ENCODE data around the gene CNIH2. TPM values are rescaled to one million over a fixed set of nuclear protein-coding genes. Genes with fewer than 3 reads are reported as not detected.

The CNIH2 gene
- total and polyA plus RNA-seq, 2 of the 8 experiments (the other 6 are each of a cell fraction or from before 2014, with no cell fraction given): 12.5 to 15.8 TPM

- H3K18ac ChIP-seq (ENCODE audit: extremely low read depth, low read length): no peak overlapping the region
- no peak overlapping the region for H3K56ac ChIP-seq (replicated peaks; ENCODE audit: insufficient read length, low read depth, low read length)
- H3K14ac ChIP-seq (ENCODE audit: insufficient read length): no peak overlapping the region
- peaks cover 0 to 9% of the 10 kb centered on the region in 2 experiments; a peak in 1 of 4 replicates for H3K79me2 ChIP-seq (ENCODE audit: control insufficient read depth in 1 of 2, insufficient read depth in 2 of 2, low read length in 2 of 2)
- H3K27me3 ChIP-seq (replicated peaks in 1 of 4; ENCODE audit: control insufficient read depth in 3 of 4, extremely low read depth in 1 of 4, insufficient read depth in 3 of 4, low read length in 3 of 4): peaks cover 2 to 14% (median 12%) of the 10 kb centered on the region in 4 experiments
- no peak overlapping the region for H3K27ac ChIP-seq (ENCODE audit: low read depth, low read length)
- peaks cover 6% of the 10 kb centered on the region for H3K79me1 ChIP-seq (ENCODE audit: low read depth, low read length)
- no peak overlapping the region for H4K5ac ChIP-seq (ENCODE audit: insufficient read length, low read depth, low read length)
- DNase-seq (ENCODE audit: low read depth in 1 of 2, low spot score in 2 of 2) (no peak), FAIRE-seq (no peak)
- H2BK15ac ChIP-seq (ENCODE audit: low read length): no peak overlapping the region
- no peak overlapping the region for H2AFZ ChIP-seq (ENCODE audit: low read length)
- no peak overlapping the region for H3K23ac ChIP-seq (ENCODE audit: insufficient read length)
- H2BK20ac ChIP-seq (ENCODE audit: low read length): no peak overlapping the region
- H3K36me3 ChIP-seq (ENCODE audit: control insufficient read depth in 2 of 4, insufficient read depth in 4 of 4, low read length in 3 of 4): peaks cover 0 to 2% (median 0%) of the 10 kb centered on the region in 4 experiments; a peak in 1 of 8 replicates
- no peak overlapping the region for H4K8ac ChIP-seq (ENCODE audit: extremely low read depth, insufficient read depth, low read length)
- no peak overlapping the region for H3K4me2 ChIP-seq (ENCODE audit: insufficient read depth in 1 of 2, low read depth in 2 of 2, low read length in 2 of 2)
- H3K9me3 ChIP-seq (ENCODE audit: insufficient read depth in 2 of 2, low read depth in 1 of 2, low read length in 1 of 2): no peaks in the 10 kb centered on the region
- TF ChIP-seq TEAD4 (IDR thresholded peaks at IDR 0.05; ENCODE audit: low read depth, low read length): no peak
- no peak for TF ChIP-seq KDM4A (IDR thresholded peaks at IDR 0.05; ENCODE audit: low read depth, low read length, severe bottlenecking)
- no peak for TF ChIP-seq JUN (IDR thresholded peaks at IDR 0.05; ENCODE audit: low read depth, low read length)
- TF ChIP-seq TCF12 (IDR thresholded peaks at IDR 0.05; ENCODE audit: low read depth, low read length): no peak
- no peak for TF ChIP-seq NANOG (IDR thresholded peaks at IDR 0.05; ENCODE audit: insufficient read depth, low read depth, low read length, poor library complexity, severe bottlenecking)
- no peak for TF ChIP-seq TBP (IDR thresholded peaks at IDR 0.05; ENCODE audit: low read depth, low read length)
- TF ChIP-seq TAF7 (optimal IDR thresholded peaks at IDR 0.05; ENCODE audit: borderline replicate concordance, low read depth, low read length): no peak
- no peak for TF ChIP-seq BRCA1 (IDR thresholded peaks at IDR 0.05; ENCODE audit: low read depth, low read length)
- TF ChIP-seq BACH1 (IDR thresholded peaks at IDR 0.05; ENCODE audit: low read length): no peak
- TF ChIP-seq CEBPB (IDR thresholded peaks at IDR 0.05; ENCODE audit: low read depth, low read length): no peak
- TF ChIP-seq CREB1 (IDR thresholded peaks at IDR 0.05): no peak
- no peak for TF ChIP-seq MAX (IDR thresholded peaks at IDR 0.05)
- no peak overlapping the region for H2BK5ac ChIP-seq (ENCODE audit: low read depth, low read length)
- peaks cover 0 to 28% (median 10%) of the 10 kb centered on the region in 4 experiments; a peak in 5 of 7 replicates for H3K4me1 ChIP-seq (replicated peaks in 1 of 4; ENCODE audit: control insufficient read depth in 3 of 4, insufficient read depth in 4 of 4, low read length in 3 of 4)
- H2BK12ac ChIP-seq (ENCODE audit: low read depth, low read length): no peak overlapping the region
- WGBS, 2 experiments (ENCODE audit: extremely low coverage in 1 of 2, insufficient coverage in 1 of 2, insufficient read length in 1 of 2, insufficient replicate concordance in 2 of 2, low coverage in 1 of 2, low lambda C conversion rate in 2 of 2, missing lambda C conversion rate in 1 of 2): 96% methylated on average over 5 of the region's 5 CpGs; no CpG with 5 or more reads in 1 of the 2 experiments
- H3K23me2 ChIP-seq (ENCODE audit: low read depth, low read length): peaks cover 9% of the 10 kb centered on the region; the same call in 1 of the 2 replicates
- H3K4ac ChIP-seq (replicated peaks; ENCODE audit: insufficient read length, low read depth, low read length): no peak overlapping the region
- H4K91ac ChIP-seq (replicated peaks; ENCODE audit: insufficient read length, low read length): no peak overlapping the region
- H3K9ac ChIP-seq (replicated peaks in 1 of 4; ENCODE audit: extremely low read depth in 1 of 4, low read depth in 3 of 4, low read length in 3 of 4): no peak overlapping the region
- peaks cover 9 to 17% of the 10 kb centered on the region in 2 experiments for H4K20me1 ChIP-seq (replicated peaks in 1 of 2; ENCODE audit: control insufficient read depth in 1 of 2, insufficient read depth in 2 of 2, low read length in 2 of 2)
- ChIA-PET CTCF (ENCODE audit: partially characterized antibody) (interaction anchor here (0.9 to 6.9 kb wide), 14 partner anchors 10 to 84 kb away, joined by 3 to 57 read pairs (median 5); no protein-coding TSS in a partner anchor), POLR2A (ENCODE audit: partially characterized antibody) (interaction anchor here (0.6 to 3.1 kb wide), 9 partner anchors 8 to 342 kb away, joined by 3 to 13 read pairs (median 4); partner anchors contain the start of genes BRMS1, RAB1B and RIN1)
- H3K4me3 ChIP-seq (ENCODE audit: extremely low read depth in 1 of 4, insufficient read depth in 2 of 4, low read depth in 3 of 4, low read length in 4 of 4): no peak overlapping the region
- no peak overlapping the region for H2AK5ac ChIP-seq (ENCODE audit: low read depth, low read length)
- no peak overlapping the region for H2BK120ac ChIP-seq (replicated peaks; ENCODE audit: low read depth, low read length)
Observed at GRCh38 chr11:66286699-66287098, 8.7 kb downstream of the CNIH2 start.

Data from H1 (cell line).